PC-3 (cell line): ENCODE measurements around the gene PACSIN1. TPM values are rescaled to one million over a fixed set of nuclear protein-coding genes. Genes with fewer than 3 reads are reported as not detected.

Source experiments
- ATAC-seq: fragments of 200-7000 bp; cut with Tn5 transposase; 2 replicates; pipeline ENCODE4 v1.9.1; 2020; ENCODE audit warnings: mild to moderate bottlenecking, moderate library complexity
- BruUV-seq: library from RNA; stranded (reverse); fragments of 400-500 nt; replicated peaks from 2 replicates; lab custom pipeline; 2021; lab: Mats Ljungman, UMichigan
- CTCF ChIA-PET: fragments of 300-600 bp; sonication (Branson Sonifier 250); formaldehyde crosslinking; loops from one replicate; lab custom pipeline; 2022; ENCODE audit warnings: antibody characterized with exemption; lab: Charles Lee
- POLR2A ChIA-PET: fragments of 300-600 bp; sonication (Branson Sonifier 250); formaldehyde crosslinking; loops from one replicate; lab custom pipeline; 2022; ENCODE audit warnings: antibody characterized with exemption; ENCODE audit not compliant: unreplicated experiment; lab: Charles Lee
- DNase-seq: peaks from one replicate; pipeline ENCODE4 v3.0.0-alpha.2; 2015
- H2AFZ ChIP-seq: fragments of 300-600 bp; sonication (generic); 2 replicates; pipeline ENCODE4 v1.6.0; 2016; ENCODE audit warnings: antibody characterized with exemption, low read length
- H3F3A ChIP-seq: fragments of 300-600 bp; sonication (generic); one replicate; pipeline ENCODE4 v1.6.0; 2017; ENCODE audit warnings: antibody characterized with exemption, low read length, control low read depth, mild to moderate bottlenecking; ENCODE audit not compliant: unreplicated experiment
- H3K27ac ChIP-seq: fragments of 300-600 bp; sonication (generic); 2 replicates; pipeline ENCODE4 v1.5.1; 2016; ENCODE audit warnings: mild to moderate bottlenecking, low read length
- H3K27me3 ChIP-seq: fragments of 300-600 bp; sonication (generic); 2 replicates; pipeline ENCODE4 v1.6.1; 2016; ENCODE audit warnings: low read length, mixed read lengths
- H3K36me3 ChIP-seq: fragments of 300-600 bp; sonication (generic); 2 replicates; pipeline ENCODE4 v1.6.1; 2016; ENCODE audit warnings: low read depth, mixed run types, low read length, mixed read lengths
- H3K4me1 ChIP-seq: fragments of 300-600 bp; sonication (generic); 2 replicates; pipeline ENCODE4 v1.5.1; 2016; ENCODE audit warnings: low read length; ENCODE audit not compliant: insufficient read depth
- H3K4me2 ChIP-seq: fragments of 300-600 bp; sonication (generic); 2 replicates; pipeline ENCODE4 v1.6.0; 2016; ENCODE audit warnings: low read length
- H3K4me3 ChIP-seq: fragments of 300-600 bp; sonication (generic); 2 replicates; pipeline ENCODE4 v1.5.1; 2016; ENCODE audit warnings: mild to moderate bottlenecking, low read length, mixed read lengths
- H3K79me2 ChIP-seq: fragments of 300-600 bp; sonication (generic); 2 replicates; pipeline ENCODE4 v1.6.1; 2017; ENCODE audit warnings: low read length, mixed read lengths
- H3K9ac ChIP-seq: fragments of 300-600 bp; sonication (generic); 2 replicates; pipeline ENCODE4 v1.6.0; 2016; ENCODE audit warnings: mild to moderate bottlenecking, low read length
- H3K9me2 ChIP-seq: fragments of 300-600 bp; sonication (generic); replicated peaks from 2 replicates; pipeline ENCODE4 v1.6.1; 2016; ENCODE audit warnings: mixed run types, low read length, mixed read lengths
- H3K9me3 ChIP-seq: fragments of 300-600 bp; sonication (generic); 2 replicates; pipeline ENCODE4 v1.6.1; 2016; ENCODE audit warnings: low read length, mixed read lengths
- H4K20me1 ChIP-seq: fragments of 300-600 bp; sonication (generic); 2 replicates; pipeline ENCODE4 v1.6.1; 2016; ENCODE audit warnings: low read length, mixed read lengths
- CTCF ChIP-seq: fragments of 300-600 bp; sonication (generic); conservative IDR thresholded peaks from 2 replicates; pipeline ENCODE4 v1.5.1; 2017; ENCODE audit warnings: antibody characterized with exemption, low read depth, mild to moderate bottlenecking, low read length
- EZH2 ChIP-seq: fragments of 300-600 bp; sonication (generic); IDR thresholded peaks from one replicate; pipeline ENCODE4 v1.6.1; 2017; ENCODE audit warnings: antibody characterized with exemption, mild to moderate bottlenecking, low read length; ENCODE audit not compliant: unreplicated experiment
- EZH2phosphoT487 ChIP-seq: fragments of 300-600 bp; sonication (generic); IDR thresholded peaks from 2 replicates; pipeline ENCODE4 v1.6.1; 2018; ENCODE audit warnings: mild to moderate bottlenecking, antibody characterized with exemption, low read length, borderline replicate concordance
- intact Hi-C: fragments of 100-400 bp; cut with micrococcal nuclease; formaldehyde crosslinking; loops from 2 replicates; pipeline ENCODE4 v1.9.0; 2023
- total RNA-seq: library from RNA; depleted of rRNA; stranded (reverse); fragments of >200 nt; gene quantifications from 2 replicates; pipeline ENCODE4 v1.2.3, GENCODE V29; 2014

Gene PACSIN1
- total RNA-seq, 1 experiment from 2014 or later: 2.3 TPM

DNA sequence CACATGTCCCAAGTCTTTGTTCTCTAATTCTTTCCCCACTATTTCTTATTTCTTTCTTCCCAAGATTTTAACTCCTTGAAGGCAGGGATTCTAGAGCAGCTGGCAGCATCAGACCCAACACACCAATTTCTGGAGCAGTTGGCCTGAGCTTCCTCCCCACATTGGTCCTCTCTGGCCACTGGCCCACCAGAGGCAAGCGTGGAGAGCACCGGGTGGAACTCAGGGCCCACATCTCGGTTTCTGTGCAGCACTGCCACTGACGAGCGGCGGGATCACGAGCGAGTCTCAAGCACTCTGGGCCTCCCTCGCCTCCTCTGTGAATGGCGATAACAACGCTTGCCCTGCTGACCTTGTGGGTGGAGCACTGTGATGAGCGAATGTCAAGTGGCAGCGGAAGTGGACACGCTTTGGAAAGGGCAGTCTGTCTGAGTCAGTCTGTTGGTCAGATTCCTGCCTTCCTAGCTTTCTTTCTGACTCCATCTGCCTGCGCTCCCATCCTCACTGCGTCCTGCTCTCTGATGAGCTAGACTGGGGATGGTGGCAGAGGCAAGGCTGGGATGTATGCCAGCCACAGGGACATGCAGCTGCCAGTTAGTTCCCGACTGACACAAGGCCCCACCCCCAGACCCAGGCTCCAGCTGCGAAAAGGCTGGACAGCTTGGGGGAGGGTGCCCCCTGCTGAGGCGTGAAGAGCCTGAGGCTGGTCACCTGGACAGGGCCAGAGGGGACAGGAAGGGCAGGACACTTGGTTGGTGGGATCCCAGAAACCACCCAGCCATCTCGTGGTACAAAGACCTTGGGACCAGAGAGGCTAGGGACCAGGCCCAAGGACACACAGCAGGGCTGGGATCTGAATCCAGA is 94.7 kb downstream of the PACSIN1 start:
- DNase-seq (no peak), ATAC-seq (peak; percentile 3; the same call in 1 of the 2 replicates)
- POLR2A ChIA-PET: no interaction called here
- Histone ChIP-seq H2AFZ (no peak overlapping the region), H3K9me2 (no peaks in the 10 kb centered on the region), H3K79me2 (peaks cover 5% of the 10 kb centered on the region), H3K9me3 (no peaks in the 10 kb centered on the region), H3K4me1 (peaks cover 12% of the 10 kb centered on the region), H3K27ac (no peak overlapping the region), H3K36me3 (no peaks in the 10 kb centered on the region), H3F3A (no peaks in the 10 kb centered on the region), H3K4me2 (no peak overlapping the region), H4K20me1 (no peaks in the 10 kb centered on the region), H3K27me3 (no peaks in the 10 kb centered on the region), H3K4me3 (no peak overlapping the region), H3K9ac (no peak overlapping the region)
- intact Hi-C loops: no loop called here
- no peak for TF ChIP-seq EZH2
- TF ChIP-seq EZH2phosphoT487: no peak
- TF ChIP-seq CTCF: peak; percentile 28; the same call in 1 of the 2 replicates
- CTCF ChIA-PET: interaction anchor here (0.6 kb wide), 1 partner anchor 365 kb away, joined by 3 read pairs; no protein-coding TSS in a partner anchor
- BruUV-seq: no TSS peak

DNA sequence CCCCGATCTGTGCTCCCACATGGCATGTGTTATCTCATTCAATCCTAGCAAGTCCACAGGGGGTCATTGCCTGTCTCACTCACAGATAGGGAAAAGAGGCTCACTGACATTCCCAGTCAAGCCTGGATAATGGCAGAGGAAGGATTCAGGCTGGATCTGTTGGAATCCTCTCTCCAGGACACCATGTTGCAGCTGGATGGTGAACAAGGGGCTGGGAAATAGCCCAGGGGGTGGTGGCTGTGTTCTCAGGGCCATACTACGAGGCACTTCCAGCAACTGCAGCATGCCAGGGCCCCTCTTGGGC is 95.3 kb downstream of the PACSIN1 start:
- Histone ChIP-seq H3K79me2 (no peaks in the 10 kb centered on the region), H3K36me3 (no peaks in the 10 kb centered on the region), H3K4me1 (peaks cover 8% of the 10 kb centered on the region), H3K27ac (no peak overlapping the region), H3K27me3 (no peaks in the 10 kb centered on the region), H3K9me3 (no peaks in the 10 kb centered on the region), H3K4me3 (no peak overlapping the region), H3K4me2 (no peak overlapping the region), H3K9ac (no peak overlapping the region), H3K9me2 (no peaks in the 10 kb centered on the region), H2AFZ (no peak overlapping the region), H4K20me1 (no peaks in the 10 kb centered on the region), H3F3A (no peaks in the 10 kb centered on the region)
- ChIA-PET POLR2A (no interaction called here), CTCF (no interaction called here)
- TF ChIP-seq EZH2: no peak
- no peak for TF ChIP-seq CTCF
- no peak for TF ChIP-seq EZH2phosphoT487
- DNase-seq (no peak), ATAC-seq (no peak)
- no TSS peak for BruUV-seq
- intact Hi-C loops: no loop called here

DNA sequence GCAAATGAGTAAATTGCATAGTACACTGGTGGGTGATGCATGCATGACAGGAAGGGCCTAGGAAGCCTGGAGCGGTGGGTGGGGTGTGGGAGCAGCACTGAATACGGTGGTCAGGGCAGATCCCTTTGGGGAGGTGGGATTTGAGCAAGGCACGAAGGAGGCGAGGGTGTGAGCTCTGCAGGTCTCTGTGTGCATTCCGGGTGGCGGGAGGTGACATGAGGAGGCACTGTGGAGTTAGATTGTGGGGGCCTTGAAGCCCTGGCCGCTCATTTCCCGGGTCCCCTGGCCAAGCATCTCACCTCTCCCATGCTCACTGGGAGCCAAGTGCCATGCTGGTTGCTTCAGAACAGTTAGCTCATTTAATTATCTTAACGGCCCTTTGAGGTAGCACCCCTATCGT is 96.5 kb downstream of the PACSIN1 start:
- no peaks in the 10 kb centered on the region for H3K9me2 ChIP-seq
- no peak overlapping the region for H3K9ac ChIP-seq
- ChIA-PET CTCF (no interaction called here), POLR2A (no interaction called here)
- no peaks in the 10 kb centered on the region for H3F3A ChIP-seq
- intact Hi-C loops: no loop called here
- no peaks in the 10 kb centered on the region for H3K36me3 ChIP-seq
- H4K20me1 ChIP-seq: no peaks in the 10 kb centered on the region
- no peak overlapping the region for H3K27ac ChIP-seq
- ATAC-seq (no peak), DNase-seq (no peak)
- no peaks in the 10 kb centered on the region for H3K9me3 ChIP-seq
- no peak overlapping the region for H3K4me3 ChIP-seq
- no peak overlapping the region for H3K4me2 ChIP-seq
- no peaks in the 10 kb centered on the region for H3K4me1 ChIP-seq
- H2AFZ ChIP-seq: no peak overlapping the region
- H3K27me3 ChIP-seq: no peaks in the 10 kb centered on the region
- BruUV-seq: no TSS peak
- no peaks in the 10 kb centered on the region for H3K79me2 ChIP-seq
- TF ChIP-seq EZH2: no peak
- TF ChIP-seq EZH2phosphoT487: no peak
- no peak for TF ChIP-seq CTCF
